Lower leg skin (tissue), 3 donors: ENCODE data around the gene RERE.

ENCODE experiments used
- POLR2A ChIP-seq, 2 donors: fragments of 450-650 bp; IDR thresholded peaks; one replicate each; pipeline ENCODE4 v1.6.1; 2016 to 2017; ENCODE audit warnings: antibody characterized with exemption in 2 of 2, mild to moderate bottlenecking in 1 of 2, moderate library complexity in 1 of 2
- TF ChIP-seq, protein P1 (sequence below), 3 donors: fragments of 450-650 bp; IDR thresholded peaks; one replicate each; pipeline ENCODE4 v1.5.1; 2016; ENCODE audit warnings: antibody characterized with exemption in 3 of 3, mild to moderate bottlenecking in 3 of 3, moderate library complexity in 2 of 3

DNA sequence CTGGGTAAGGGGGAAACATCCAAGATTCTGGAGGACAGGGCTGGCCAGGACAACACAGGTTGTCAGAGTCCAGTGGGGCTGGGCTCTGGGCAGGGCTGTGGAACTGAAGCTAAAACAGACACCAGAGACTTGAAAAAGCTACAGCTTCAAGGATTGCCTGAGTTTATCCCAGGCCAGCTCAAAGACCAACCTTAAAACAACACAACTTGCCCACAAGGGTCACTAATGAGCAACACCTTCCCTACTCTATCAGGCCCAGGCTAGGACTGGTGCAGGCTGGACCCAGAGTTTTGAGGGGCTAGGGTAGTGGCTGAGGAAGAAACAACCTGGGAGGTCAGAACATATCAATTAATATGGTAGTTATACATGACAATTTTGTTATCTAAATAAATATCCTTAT is 338.9 kb downstream of the RERE start:
- TF ChIP-seq, protein P1, sequence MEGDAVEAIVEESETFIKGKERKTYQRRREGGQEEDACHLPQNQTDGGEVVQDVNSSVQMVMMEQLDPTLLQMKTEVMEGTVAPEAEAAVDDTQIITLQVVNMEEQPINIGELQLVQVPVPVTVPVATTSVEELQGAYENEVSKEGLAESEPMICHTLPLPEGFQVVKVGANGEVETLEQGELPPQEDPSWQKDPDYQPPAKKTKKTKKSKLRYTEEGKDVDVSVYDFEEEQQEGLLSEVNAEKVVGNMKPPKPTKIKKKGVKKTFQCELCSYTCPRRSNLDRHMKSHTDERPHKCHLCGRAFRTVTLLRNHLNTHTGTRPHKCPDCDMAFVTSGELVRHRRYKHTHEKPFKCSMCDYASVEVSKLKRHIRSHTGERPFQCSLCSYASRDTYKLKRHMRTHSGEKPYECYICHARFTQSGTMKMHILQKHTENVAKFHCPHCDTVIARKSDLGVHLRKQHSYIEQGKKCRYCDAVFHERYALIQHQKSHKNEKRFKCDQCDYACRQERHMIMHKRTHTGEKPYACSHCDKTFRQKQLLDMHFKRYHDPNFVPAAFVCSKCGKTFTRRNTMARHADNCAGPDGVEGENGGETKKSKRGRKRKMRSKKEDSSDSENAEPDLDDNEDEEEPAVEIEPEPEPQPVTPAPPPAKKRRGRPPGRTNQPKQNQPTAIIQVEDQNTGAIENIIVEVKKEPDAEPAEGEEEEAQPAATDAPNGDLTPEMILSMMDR (IDR thresholded peaks at IDR 0.05) = no peak
- no peak for TF ChIP-seq POLR2A (IDR thresholded peaks at IDR 0.05)
